Panc1 (cell line): Measurements from ENCODE around the gene ST3GAL2.

ENCODE experiments used
- POLR2AphosphoS5 ChIP-seq: IDR thresholded peaks from 2 replicates; pipeline ENCODE4 v1.6.1; 2012; ENCODE audit warnings: mild to moderate bottlenecking, low read depth, low read length, moderate library complexity
- SIN3A ChIP-seq: IDR thresholded peaks from 2 replicates; pipeline ENCODE4 v1.6.1; 2012; ENCODE audit warnings: low read depth, mild to moderate bottlenecking, low read length, moderate library complexity, borderline replicate concordance; ENCODE audit not compliant: insufficient read depth
- TCF7L2 ChIP-seq: IDR thresholded peaks from 2 replicates; pipeline ENCODE4 v1.6.1; 2011; ENCODE audit warnings: mild to moderate bottlenecking, low read depth, low read length, inconsistent platforms
- TF ChIP-seq, protein P1 (sequence below): fragments of 450-650 bp; IDR thresholded peaks from 2 replicates; pipeline ENCODE4 v1.5.1; 2017; ENCODE audit warnings: mild to moderate bottlenecking
- TF ChIP-seq, protein P2 (sequence below), 2 experiments: IDR thresholded peaks; 2 replicates each; pipeline ENCODE4 v1.6.1; 2011 to 2012; ENCODE audit warnings: low read depth in 2 of 2, control low read depth in 1 of 2, low read length in 1 of 2, mild to moderate bottlenecking in 1 of 2, moderate library complexity in 1 of 2; ENCODE audit not compliant: insufficient read depth in 1 of 2

DNA sequence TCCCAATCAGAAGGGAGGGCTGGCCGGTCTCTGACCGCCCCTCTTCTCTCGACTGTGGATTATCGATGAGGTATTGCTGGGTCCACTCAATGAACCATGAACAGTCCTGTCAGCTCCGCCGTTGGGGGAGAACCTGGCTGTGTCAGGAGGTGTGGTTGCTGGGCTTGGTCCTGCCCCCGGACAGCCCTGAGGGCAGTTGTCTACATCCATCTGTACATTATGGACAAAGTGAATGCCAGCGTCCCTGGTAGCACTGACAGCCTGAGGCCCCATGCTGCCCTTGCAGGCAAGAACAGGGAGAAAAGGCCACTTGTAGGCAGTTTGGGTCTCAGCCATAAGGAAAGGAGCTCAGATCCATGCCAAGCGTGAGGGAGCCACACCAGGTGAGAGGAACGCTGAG lies 38.9 kb downstream of the ST3GAL2 start:
- TF ChIP-seq, protein P1, sequence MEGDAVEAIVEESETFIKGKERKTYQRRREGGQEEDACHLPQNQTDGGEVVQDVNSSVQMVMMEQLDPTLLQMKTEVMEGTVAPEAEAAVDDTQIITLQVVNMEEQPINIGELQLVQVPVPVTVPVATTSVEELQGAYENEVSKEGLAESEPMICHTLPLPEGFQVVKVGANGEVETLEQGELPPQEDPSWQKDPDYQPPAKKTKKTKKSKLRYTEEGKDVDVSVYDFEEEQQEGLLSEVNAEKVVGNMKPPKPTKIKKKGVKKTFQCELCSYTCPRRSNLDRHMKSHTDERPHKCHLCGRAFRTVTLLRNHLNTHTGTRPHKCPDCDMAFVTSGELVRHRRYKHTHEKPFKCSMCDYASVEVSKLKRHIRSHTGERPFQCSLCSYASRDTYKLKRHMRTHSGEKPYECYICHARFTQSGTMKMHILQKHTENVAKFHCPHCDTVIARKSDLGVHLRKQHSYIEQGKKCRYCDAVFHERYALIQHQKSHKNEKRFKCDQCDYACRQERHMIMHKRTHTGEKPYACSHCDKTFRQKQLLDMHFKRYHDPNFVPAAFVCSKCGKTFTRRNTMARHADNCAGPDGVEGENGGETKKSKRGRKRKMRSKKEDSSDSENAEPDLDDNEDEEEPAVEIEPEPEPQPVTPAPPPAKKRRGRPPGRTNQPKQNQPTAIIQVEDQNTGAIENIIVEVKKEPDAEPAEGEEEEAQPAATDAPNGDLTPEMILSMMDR: no peak
- TF ChIP-seq POLR2AphosphoS5 (no peak), SIN3A (no peak), TCF7L2 (no peak)
- TF ChIP-seq, protein P2, sequence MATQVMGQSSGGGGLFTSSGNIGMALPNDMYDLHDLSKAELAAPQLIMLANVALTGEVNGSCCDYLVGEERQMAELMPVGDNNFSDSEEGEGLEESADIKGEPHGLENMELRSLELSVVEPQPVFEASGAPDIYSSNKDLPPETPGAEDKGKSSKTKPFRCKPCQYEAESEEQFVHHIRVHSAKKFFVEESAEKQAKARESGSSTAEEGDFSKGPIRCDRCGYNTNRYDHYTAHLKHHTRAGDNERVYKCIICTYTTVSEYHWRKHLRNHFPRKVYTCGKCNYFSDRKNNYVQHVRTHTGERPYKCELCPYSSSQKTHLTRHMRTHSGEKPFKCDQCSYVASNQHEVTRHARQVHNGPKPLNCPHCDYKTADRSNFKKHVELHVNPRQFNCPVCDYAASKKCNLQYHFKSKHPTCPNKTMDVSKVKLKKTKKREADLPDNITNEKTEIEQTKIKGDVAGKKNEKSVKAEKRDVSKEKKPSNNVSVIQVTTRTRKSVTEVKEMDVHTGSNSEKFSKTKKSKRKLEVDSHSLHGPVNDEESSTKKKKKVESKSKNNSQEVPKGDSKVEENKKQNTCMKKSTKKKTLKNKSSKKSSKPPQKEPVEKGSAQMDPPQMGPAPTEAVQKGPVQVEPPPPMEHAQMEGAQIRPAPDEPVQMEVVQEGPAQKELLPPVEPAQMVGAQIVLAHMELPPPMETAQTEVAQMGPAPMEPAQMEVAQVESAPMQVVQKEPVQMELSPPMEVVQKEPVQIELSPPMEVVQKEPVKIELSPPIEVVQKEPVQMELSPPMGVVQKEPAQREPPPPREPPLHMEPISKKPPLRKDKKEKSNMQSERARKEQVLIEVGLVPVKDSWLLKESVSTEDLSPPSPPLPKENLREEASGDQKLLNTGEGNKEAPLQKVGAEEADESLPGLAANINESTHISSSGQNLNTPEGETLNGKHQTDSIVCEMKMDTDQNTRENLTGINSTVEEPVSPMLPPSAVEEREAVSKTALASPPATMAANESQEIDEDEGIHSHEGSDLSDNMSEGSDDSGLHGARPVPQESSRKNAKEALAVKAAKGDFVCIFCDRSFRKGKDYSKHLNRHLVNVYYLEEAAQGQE (IDR thresholded peaks at IDR 0.05; ENCODE audit: insufficient read depth in 1 of 2, low read depth in 2 of 2, low read length in 1 of 2): no peak
